Stimulated activated naive CD8-positive, alpha-beta T cell treated with anti-CD3 and anti-CD28 coated beads, Interleukin-15, amount 100 ng/mL, for 72 hours (primary cell): ENCODE data around the gene TFAP2E.

Experiments used
- ATAC-seq: fragments of 150-1000 bp; cut with Tn5 transposase; 2 replicates; pipeline ENCODE4 v1.10.0; 2021; ENCODE audit warnings: mild to moderate bottlenecking, moderate library complexity
- DNase-seq, 2 donors: peaks; one replicate each; pipeline ENCODE4 v3.0.0; 2021 to 2022
- H3K27ac Mint-ChIP-seq, 2 donors: one replicate each; pipeline ENCODE4 v1.8.0; 2022; ENCODE audit warnings: mild to moderate bottlenecking in 2 of 2, mixed read lengths in 2 of 2, moderate library complexity in 2 of 2
- H3K27me3 Mint-ChIP-seq: one replicate; pipeline ENCODE4 v1.8.0; 2022; ENCODE audit warnings: mixed read lengths
- H3K4me1 Mint-ChIP-seq: one replicate; pipeline ENCODE4 v1.8.0; 2022; ENCODE audit warnings: mild to moderate bottlenecking, mixed read lengths
- H3K4me3 Mint-ChIP-seq, 2 donors: one replicate each; pipeline ENCODE4 v1.8.0; 2022; ENCODE audit warnings: mild to moderate bottlenecking in 2 of 2, mixed read lengths in 2 of 2, moderate library complexity in 1 of 2
- H3K9me3 Mint-ChIP-seq, 2 donors: one replicate each; pipeline ENCODE4 v1.8.0; 2022; ENCODE audit warnings: mixed read lengths in 2 of 2

Gene TFAP2E

DNA sequence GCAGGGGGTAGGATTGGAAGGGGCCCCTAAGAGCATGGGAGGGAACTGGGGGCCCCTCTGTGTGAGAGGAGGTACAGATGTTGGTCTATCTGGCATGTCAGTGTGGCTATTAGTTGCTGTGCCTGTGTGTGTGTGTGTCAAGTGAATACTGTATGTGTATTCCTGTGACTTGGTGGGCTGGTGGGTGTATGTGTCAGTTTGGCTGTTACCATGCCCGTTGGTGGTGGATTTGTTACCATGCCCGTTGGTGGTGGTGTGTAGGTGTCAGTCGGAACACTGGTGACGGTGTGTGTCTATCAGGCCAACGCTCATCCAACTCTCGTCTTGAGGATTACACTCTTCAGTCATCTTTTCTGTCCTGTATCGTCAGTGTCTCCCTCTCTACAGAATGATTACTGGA lies 22.6 kb downstream of the TFAP2E start:
- no peaks in the 10 kb centered on the region for H3K27me3 Mint-ChIP-seq
- H3K4me1 Mint-ChIP-seq = no peaks in the 10 kb centered on the region
- no peaks in the 10 kb centered on the region for H3K9me3 Mint-ChIP-seq
- H3K27ac Mint-ChIP-seq = no peak overlapping the region
- DNase-seq (no peak), ATAC-seq (no peak)
- H3K4me3 Mint-ChIP-seq = no peak overlapping the region

DNA sequence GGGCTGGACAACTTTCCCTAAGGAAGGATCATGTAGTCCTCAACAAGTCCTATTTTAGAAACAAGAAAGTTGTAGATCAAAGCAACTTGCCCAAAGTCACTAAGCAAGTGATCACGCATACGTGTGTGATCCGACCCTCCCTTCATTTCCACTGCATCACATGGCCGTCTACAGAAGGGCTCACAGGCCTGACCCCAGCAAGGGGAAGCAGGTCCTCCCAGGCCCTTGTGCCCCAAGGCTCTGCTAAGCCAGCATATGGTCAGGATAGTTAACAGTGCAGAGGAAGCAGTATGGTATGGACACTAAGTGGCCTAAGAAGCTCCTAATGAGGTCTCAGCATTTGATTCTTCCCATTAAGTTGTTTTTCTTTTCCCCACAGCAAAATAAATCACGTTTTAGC lies 24.8 kb downstream of the TFAP2E start:
- Mint-ChIP-seq H3K27me3 (no peaks in the 10 kb centered on the region), H3K27ac (no peak overlapping the region), H3K4me1 (no peaks in the 10 kb centered on the region), H3K4me3 (no peak overlapping the region), H3K9me3 (no peaks in the 10 kb centered on the region)
- ATAC-seq (no peak), DNase-seq (no peak)

DNA sequence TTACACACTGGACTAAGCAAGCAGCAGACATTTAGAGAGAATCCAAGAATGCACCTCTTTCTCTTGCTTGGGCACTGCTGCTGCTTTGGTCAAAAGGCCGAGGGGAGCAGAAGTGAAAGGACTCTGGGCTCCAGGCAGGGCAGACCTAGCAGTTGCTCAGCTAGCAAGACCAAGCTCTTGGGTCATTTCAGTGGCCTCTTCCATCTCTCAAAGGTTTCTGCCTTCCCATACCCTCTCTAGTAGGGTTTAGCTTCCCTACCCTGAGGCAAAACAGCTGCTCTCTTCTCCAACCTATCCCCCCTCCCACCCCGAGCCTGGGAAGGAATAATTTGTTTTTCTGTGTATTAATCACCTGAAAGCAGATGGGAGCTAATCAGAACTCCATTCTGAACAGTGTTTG lies 25.8 kb downstream of the TFAP2E start:
- H3K9me3 Mint-ChIP-seq = no peaks in the 10 kb centered on the region
- H3K27me3 Mint-ChIP-seq = no peaks in the 10 kb centered on the region
- H3K4me3 Mint-ChIP-seq = no peak overlapping the region
- ATAC-seq (no peak), DNase-seq (no peak)
- no peaks in the 10 kb centered on the region for H3K4me1 Mint-ChIP-seq
- H3K27ac Mint-ChIP-seq = no peak overlapping the region

DNA sequence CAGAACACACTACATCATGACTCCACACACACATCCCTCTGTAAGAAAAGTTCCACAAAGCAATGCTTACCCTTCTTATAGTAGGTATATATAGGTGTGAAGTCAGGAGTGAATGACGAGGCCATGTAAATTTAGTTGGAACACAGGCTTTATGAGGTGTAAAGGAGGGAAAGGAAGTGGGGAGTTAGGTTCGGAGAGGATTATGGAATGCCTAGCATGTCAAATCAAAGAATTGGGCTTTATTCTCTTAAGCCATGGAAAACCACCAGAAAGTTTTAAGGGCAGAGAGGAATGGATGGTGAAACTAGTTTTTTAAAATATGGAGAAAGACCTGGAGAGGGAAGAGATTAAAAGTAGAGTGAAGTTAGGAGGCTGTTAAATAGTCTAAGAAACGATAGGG lies 26.3 kb downstream of the TFAP2E start:
- H3K27ac Mint-ChIP-seq = no peak overlapping the region
- no peak for DNase-seq
- H3K27me3 Mint-ChIP-seq = no peaks in the 10 kb centered on the region
- H3K4me1 Mint-ChIP-seq = no peaks in the 10 kb centered on the region
- ATAC-seq = no peak
- no peaks in the 10 kb centered on the region for H3K9me3 Mint-ChIP-seq
- no peak overlapping the region for H3K4me3 Mint-ChIP-seq

DNA sequence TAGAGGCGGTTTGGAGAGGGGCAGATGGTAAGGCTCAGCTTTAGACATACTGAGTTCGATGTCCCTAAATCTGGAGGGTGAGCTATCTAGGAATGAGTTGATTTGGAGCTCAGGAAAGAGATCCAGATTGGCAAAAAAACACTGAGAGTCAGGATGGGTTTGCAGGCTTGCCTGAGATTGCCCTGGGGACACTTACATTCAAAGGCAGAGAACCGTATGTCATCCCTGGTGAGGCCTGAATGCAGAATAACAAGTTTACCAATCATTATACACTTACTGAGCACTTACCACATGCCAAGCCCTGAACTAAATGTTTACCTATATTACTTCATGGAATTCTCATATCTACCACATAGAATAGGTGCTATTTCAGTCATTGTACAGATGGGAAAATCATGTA lies 27.5 kb downstream of the TFAP2E start:
- DNase-seq (no peak), ATAC-seq (no peak)
- Mint-ChIP-seq H3K27me3 (no peaks in the 10 kb centered on the region), H3K4me3 (no peak overlapping the region), H3K27ac (no peak overlapping the region), H3K9me3 (no peaks in the 10 kb centered on the region), H3K4me1 (no peaks in the 10 kb centered on the region)

DNA sequence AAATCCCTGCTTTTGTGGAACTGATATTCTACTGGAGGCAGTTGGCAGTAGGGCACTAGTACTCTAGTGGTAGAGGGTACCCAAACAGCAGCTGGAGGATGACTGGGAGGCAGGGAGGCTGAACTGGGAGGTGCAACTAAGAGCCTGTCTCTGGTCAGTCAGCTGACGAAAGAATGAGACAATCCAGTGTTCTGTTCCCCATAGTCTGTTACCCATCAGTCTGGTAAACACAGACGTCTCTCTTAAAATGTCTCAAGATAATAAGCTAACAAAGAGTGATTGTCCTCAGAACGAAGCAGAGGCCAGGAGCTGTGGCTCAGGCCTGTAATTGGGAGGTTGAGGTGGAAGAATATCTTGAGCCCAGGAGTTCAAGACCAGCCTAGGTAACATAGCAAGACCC lies 30.4 kb downstream of the TFAP2E start:
- Mint-ChIP-seq H3K27me3 (no peaks in the 10 kb centered on the region), H3K9me3 (no peaks in the 10 kb centered on the region), H3K4me1 (peaks cover 10% of the 10 kb centered on the region), H3K4me3 (no peak overlapping the region), H3K27ac (peak overlapping the region; percentile 14 to 76)
- DNase-seq (no peak), ATAC-seq (no peak)

DNA sequence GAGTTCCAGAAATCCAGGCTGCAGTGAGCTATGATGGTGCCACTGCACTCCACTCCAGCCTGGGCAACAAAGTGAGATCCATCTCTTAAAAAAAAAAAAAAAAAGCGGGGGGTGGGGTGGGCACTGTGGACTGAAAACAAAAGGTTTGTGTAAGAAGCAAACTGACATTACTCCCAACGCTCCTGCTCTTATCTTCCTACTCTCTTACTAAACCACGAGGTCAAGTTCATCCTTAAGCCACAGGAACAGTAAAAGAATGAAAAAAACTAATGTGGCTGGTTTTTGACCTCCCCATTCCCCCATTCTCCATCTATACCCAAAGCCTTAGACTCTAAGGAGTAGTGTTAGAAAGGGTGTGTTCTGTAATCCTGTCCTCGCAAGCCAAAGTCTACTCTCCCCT lies 30.8 kb downstream of the TFAP2E start:
- H3K4me1 Mint-ChIP-seq = peaks cover 10% of the 10 kb centered on the region
- ATAC-seq (no peak), DNase-seq (no peak)
- no peaks in the 10 kb centered on the region for H3K9me3 Mint-ChIP-seq
- H3K27me3 Mint-ChIP-seq = no peaks in the 10 kb centered on the region
- H3K4me3 Mint-ChIP-seq = no peak overlapping the region
- H3K27ac Mint-ChIP-seq = peak overlapping the region in 1 of 2 donors; percentile 85

DNA sequence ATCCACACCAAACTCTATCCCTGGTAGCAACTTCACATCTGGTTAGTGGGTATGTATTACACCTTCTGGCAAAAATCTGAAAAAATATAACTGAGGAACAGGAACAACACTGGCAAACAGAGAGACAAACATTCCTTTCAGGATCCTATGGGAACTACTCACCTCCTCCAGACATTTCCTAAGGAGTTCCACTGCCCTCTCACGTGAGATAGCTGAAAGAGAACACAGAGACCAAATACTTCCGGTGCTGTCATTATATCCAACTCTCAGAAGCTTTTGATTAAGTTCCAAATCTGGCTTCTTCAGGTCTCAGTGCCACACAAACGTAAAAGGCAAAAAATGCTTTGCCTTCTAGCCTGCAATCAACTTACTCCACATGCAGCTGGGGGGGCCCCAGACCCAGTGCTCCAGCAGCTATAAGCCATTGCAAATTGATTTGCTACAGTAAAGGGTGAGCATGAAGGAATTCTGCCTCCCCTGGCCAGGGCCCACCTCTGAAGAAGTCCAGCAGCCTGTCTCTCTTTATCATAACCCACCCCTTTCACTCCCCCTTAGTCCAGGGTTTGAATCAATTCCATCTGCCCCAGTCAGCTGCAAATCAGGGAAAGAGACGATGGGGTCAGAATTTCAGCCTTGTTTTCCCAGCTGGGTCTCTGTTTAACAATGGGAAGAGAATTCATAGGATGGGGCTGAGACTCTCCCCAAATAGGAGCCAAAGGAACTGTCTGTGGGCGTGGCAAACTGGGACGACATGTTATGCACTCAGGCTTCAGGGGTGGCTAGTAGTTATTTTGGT lies 32.2 kb downstream of the TFAP2E start:
- Mint-ChIP-seq H3K27ac (no peak overlapping the region), H3K27me3 (no peaks in the 10 kb centered on the region), H3K4me1 (peaks cover 10% of the 10 kb centered on the region), H3K4me3 (no peak overlapping the region), H3K9me3 (no peaks in the 10 kb centered on the region)
- ATAC-seq (no peak), DNase-seq (no peak)

DNA sequence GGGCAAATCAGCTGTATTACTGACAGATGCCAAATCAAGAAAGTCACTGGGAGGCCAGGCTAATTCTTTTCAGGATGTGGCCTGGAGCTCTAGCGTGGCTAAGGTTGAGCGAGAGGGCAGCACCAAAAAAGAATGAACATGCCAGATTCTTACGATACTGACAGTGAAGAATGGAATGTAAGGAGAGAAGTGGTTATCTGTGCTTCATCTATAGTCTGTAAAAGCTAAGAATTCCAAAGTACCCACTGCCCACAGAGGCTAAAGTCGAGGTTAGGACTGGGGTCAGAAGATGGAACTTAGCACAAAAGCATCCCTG lies 32.7 kb downstream of the TFAP2E start:
- Mint-ChIP-seq H3K27me3 (no peaks in the 10 kb centered on the region), H3K4me3 (no peak overlapping the region), H3K4me1 (peaks cover 10% of the 10 kb centered on the region), H3K27ac (no peak overlapping the region), H3K9me3 (no peaks in the 10 kb centered on the region)
- ATAC-seq = no peak
- no peak for DNase-seq

DNA sequence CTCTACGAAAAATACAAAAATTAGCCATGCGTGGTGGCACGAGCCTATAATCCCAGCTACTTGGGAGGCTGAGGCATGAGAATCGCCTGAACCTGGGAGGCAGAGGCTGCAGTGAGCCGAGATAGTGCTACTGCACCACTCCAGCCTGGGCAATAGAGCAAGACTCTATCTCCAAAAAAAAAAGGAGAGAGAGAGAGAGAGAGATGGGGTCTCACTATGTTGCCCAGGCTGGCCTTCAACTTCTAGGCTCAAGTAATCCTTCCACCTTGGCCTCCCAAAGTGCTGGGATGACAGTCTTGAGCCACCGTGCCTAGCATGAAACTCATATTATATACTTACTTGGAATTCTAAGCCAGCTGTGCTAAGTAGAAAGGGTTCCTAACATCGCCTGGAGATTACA lies 38.5 kb downstream of the TFAP2E start:
- Mint-ChIP-seq H3K27me3 (no peaks in the 10 kb centered on the region), H3K27ac (no peak overlapping the region), H3K4me3 (no peak overlapping the region), H3K9me3 (no peaks in the 10 kb centered on the region), H3K4me1 (peaks cover 14% of the 10 kb centered on the region)
- no peak for DNase-seq
- no peak for ATAC-seq

DNA sequence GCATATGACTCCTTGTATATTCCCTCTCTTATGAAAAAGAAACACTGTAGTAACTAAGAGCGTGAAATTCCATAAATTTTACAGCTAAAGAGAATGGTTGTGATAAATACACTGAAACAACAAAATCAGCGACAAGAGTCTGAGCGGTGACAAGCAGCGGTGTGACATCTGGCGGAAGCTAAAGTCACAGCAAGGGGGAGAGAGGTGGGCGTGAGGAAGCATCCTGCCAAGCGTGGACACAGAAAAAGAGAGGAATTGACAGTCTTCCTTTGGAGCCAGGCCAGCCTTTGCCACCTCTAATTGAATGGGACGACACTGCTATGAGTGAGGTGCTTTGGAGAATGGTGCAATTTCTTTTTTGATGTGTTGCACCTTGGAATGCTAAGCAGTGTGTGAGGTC lies 42.3 kb downstream of the TFAP2E start:
- ATAC-seq = no peak
- H3K4me3 Mint-ChIP-seq = no peak overlapping the region
- no peaks in the 10 kb centered on the region for H3K27me3 Mint-ChIP-seq

DNA sequence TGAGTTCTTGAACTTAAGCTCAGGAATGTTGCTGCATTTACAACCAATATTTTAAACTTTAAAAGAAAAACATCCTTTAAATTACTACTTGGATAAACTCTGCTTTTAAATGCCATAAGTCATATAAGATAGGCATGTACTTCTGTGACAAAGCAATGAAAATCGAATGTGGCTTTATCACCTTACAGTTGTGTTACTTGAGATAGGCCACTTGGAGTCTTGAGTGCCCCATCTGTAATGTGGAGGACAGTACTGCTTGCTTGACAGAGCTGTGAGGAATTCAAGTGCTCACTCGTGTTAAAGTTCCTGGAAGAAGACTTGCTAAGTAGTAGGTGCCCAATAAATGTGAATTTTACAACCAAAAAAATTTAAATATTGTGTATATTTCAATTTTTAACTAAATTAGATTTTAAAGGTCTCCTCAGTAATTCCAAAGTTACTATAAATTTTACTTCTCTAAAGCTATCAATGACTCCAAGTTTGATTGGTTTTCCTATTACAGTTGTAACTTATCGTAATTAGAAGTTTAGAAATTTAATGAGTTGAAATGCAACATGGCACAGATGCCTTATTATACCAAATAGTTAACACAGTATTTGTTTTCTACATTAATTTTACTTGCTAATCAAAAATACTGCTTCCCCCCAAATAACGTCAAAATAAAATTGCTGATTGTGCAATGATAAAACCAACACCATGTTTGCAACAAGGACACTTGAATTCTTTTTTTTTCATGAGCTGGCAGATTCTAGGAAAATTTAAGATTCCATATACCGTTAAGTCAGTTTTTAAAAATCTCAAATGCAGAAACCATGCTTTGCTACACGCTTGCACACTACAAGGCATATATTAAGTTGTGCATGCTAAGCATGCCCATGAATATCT lies 46.4 kb downstream of the TFAP2E start:
- DNase-seq = no peak
- no peak for ATAC-seq
- H3K9me3 Mint-ChIP-seq = no peaks in the 10 kb centered on the region
- no peak overlapping the region for H3K4me3 Mint-ChIP-seq
- H3K4me1 Mint-ChIP-seq = peaks cover 5% of the 10 kb centered on the region
- no peaks in the 10 kb centered on the region for H3K27me3 Mint-ChIP-seq
- peak overlapping the region in 1 of 2 donors; percentile 38 for H3K27ac Mint-ChIP-seq

More for the DNA sequence above, 42.3 kb downstream of the TFAP2E start:
- Mint-ChIP-seq H3K4me1 (peaks cover 5% of the 10 kb centered on the region), H3K27ac (no peak overlapping the region), H3K9me3 (no peaks in the 10 kb centered on the region)
- DNase-seq = no peak

DNA sequence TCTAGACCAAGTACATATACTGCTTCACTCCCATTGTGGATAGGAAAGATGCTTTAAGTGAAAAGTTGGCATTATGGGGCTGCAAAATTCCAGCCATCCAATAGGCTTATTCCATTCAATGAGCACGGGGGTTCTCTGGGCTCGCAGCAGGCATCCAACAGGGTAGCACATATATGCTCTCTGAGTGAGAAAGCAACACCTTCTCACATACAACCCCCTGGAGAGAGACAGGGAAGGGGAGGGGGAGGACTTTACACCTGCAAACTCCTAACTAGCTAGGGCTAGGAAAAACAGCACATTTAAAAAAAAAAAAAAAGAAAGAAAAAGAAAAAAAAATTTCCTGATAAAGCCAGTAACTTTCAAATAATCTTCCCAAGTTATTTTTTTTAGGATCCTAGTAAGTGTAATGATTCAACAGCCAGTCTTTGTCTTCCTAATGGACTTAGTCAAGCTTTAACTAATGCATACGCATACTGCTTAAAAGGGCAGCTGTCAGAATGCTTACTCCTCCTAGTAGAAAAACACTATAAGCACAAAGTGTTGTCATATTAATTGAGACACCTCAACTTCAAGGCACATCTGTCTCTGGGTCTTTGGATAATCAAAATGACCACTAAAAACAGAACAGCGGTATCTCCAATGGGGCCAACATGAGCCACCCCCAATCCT lies 49.5 kb downstream of the TFAP2E start:
- peak overlapping the region in 1 of 2 donors; percentile 59 for H3K27ac Mint-ChIP-seq
- no peaks in the 10 kb centered on the region for H3K27me3 Mint-ChIP-seq
- ATAC-seq (no peak), DNase-seq (no peak)
- H3K9me3 Mint-ChIP-seq = no peaks in the 10 kb centered on the region
- H3K4me1 Mint-ChIP-seq = no peaks in the 10 kb centered on the region
- H3K4me3 Mint-ChIP-seq = no peak overlapping the region

DNA sequence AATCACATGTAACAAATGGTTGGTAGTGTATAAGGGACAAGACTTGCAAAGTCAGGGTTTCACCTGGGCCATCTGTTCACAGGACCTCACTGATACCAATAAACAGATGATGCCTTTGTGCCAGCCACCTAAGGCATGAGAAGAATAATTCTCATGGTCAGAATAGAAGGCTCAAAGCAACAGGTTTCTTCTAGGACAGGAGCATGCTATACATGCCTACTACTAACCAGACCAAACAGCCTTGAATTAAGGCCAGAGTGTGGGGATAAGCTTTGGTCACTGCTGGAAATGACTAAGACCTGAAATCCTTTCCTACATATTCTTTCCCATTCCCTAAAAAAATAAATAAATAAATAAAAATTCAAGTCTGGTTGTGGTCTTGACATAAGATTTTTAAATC lies 50.7 kb downstream of the TFAP2E start:
- no peaks in the 10 kb centered on the region for H3K9me3 Mint-ChIP-seq
- H3K4me1 Mint-ChIP-seq = no peaks in the 10 kb centered on the region
- no peak overlapping the region for H3K4me3 Mint-ChIP-seq
- no peaks in the 10 kb centered on the region for H3K27me3 Mint-ChIP-seq
- no peak overlapping the region for H3K27ac Mint-ChIP-seq
- no peak for DNase-seq
- ATAC-seq = no peak

DNA sequence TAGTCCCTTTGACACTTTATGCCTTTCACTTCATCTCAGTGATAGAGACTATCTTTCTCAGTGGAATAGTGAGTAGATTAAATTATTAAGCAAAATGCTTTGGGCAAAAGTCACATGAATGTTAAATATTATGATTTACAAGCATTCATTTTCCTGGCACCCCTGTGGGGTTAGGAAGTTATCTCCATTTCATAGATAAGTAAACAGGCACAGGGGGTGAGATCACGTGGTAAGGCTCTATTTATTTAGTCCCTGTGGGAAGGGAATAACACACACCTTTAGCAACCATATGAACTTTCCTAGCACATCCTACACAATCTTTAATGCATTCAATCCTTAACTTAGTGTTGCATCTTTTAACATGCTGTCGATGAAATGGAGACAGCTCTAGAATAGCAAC lies 55.9 kb downstream of the TFAP2E start:
- ATAC-seq (no peak), DNase-seq (no peak)
- H3K27ac Mint-ChIP-seq = no peak overlapping the region
- H3K27me3 Mint-ChIP-seq = no peaks in the 10 kb centered on the region
- peaks cover 6% of the 10 kb centered on the region for H3K4me1 Mint-ChIP-seq
- H3K4me3 Mint-ChIP-seq = no peak overlapping the region
- no peaks in the 10 kb centered on the region for H3K9me3 Mint-ChIP-seq

DNA sequence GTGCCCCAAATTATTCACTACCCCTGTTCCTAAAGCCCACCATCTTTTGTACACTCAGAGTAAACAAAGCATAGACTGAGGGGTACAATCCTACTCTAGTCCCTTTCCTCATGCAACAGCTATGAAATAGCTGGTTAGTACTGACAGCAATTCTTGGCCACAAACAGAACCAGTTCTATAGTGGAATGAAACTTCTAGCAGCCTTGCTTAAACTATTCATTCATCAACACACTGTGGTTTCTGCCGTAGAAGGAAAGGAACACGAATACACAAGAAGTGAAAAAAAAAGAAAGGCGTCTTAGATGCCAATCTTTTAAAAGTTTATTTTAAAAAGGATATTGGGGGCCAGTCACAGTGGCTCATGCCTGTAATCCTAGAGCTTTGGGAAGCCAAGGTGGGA lies 58.3 kb downstream of the TFAP2E start:
- no peaks in the 10 kb centered on the region for H3K9me3 Mint-ChIP-seq
- DNase-seq (no peak), ATAC-seq (no peak)
- no peak overlapping the region for H3K4me3 Mint-ChIP-seq
- no peak overlapping the region for H3K27ac Mint-ChIP-seq
- H3K4me1 Mint-ChIP-seq = peaks cover 6% of the 10 kb centered on the region
- no peaks in the 10 kb centered on the region for H3K27me3 Mint-ChIP-seq
